HAP-1 (cell line): Measurements from ENCODE around the gene LPCAT4.
"Not testable (repeated sequence)": the region's sequence is repeated elsewhere in the genome, so short reads cannot be mapped to it uniquely, and the experiment has no call there.

Experiments
- DNase-seq, 2 experiments: peaks; one replicate each; pipeline ENCODE4 v3.0.0-alpha.2; 2016 to 2020; ENCODE audit warnings: low spot score in 2 of 2
- H3K27me3 ChIP-seq: fragments of 250-450 bp; sonication (Bioruptor Pico); 2 replicates; pipeline ENCODE4 v1.5.1; 2020; ENCODE audit warnings: low read depth, mild to moderate bottlenecking, moderate library complexity
- H3K36me3 ChIP-seq: fragments of 250-450 bp; sonication (Bioruptor Pico); replicated peaks from 2 replicates; pipeline ENCODE4 v1.5.1; 2020; ENCODE audit warnings: mild to moderate bottlenecking
- H3K4me1 ChIP-seq: fragments of 250-450 bp; sonication (Bioruptor Pico); 2 replicates; pipeline ENCODE4 v1.5.1; 2020; ENCODE audit warnings: mild to moderate bottlenecking
- H3K4me3 ChIP-seq: fragments of 250-450 bp; sonication (Bioruptor Pico); 2 replicates; pipeline ENCODE4 v1.5.1; 2020; ENCODE audit warnings: mild to moderate bottlenecking, moderate library complexity
- H3K9me3 ChIP-seq: fragments of 250-450 bp; sonication (Bioruptor Pico); 2 replicates; pipeline ENCODE4 v1.5.1; 2020; ENCODE audit warnings: mild to moderate bottlenecking, moderate library complexity
- in situ Hi-C: fragments of 300-500 bp; cut with MboI; formaldehyde crosslinking; loops from 3 replicates; pipeline ENCODE4 v1.14.3; 2020; ENCODE audit warnings: low sequenced_read_pairs, inconsistent platforms, mixed read lengths

The LPCAT4 gene

GRCh38 chr15:34367101-34368081, at the start of gene LPCAT4:
TSS of gene LPCAT4 (minus strand) at chr15:34367196. CDS start at chr15:34367100, 96 bp downstream.
- Histone ChIP-seq H3K27me3 (no peaks in the 10 kb centered on the region), H3K4me1 (peaks cover 13% of the 10 kb centered on the region)
- in situ Hi-C loops, result loop anchor here (10.0 kb wide), 1 partner anchor 263 kb away; the partner anchor contains the start of genes EMC7 and PGBD4

GRCh38 chr15:34409511-34409910, 42.5 kb upstream of the LPCAT4 start:
- H3K4me1 ChIP-seq, H3K4me3 ChIP-seq, DNase-seq, H3K27me3 ChIP-seq, H3K36me3 ChIP-seq, H3K9me3 ChIP-seq, in situ Hi-C loops: not testable (repeated sequence)

More at GRCh38 chr15:34367101-34368081, at the start of gene LPCAT4:
- peaks cover 6% of the 10 kb centered on the region for H3K36me3 ChIP-seq
- DNase-seq, result peak; percentile 83 to 91
- peak within 1 kb of the TSS; percentile 65 for H3K4me3 ChIP-seq
- no peaks in the 10 kb centered on the region for H3K9me3 ChIP-seq

GRCh38 chr15:34408973-34409372, 42.0 kb upstream of the LPCAT4 start:
- H3K36me3 ChIP-seq, H3K9me3 ChIP-seq, in situ Hi-C loops, DNase-seq, H3K27me3 ChIP-seq, H3K4me3 ChIP-seq, H3K4me1 ChIP-seq: not testable (repeated sequence)

- H3K4me1 ChIP-seq, H3K27me3 ChIP-seq, DNase-seq, H3K9me3 ChIP-seq, H3K4me3 ChIP-seq, H3K36me3 ChIP-seq, in situ Hi-C loops: not testable (repeated sequence)
These were observed 36.9 kb upstream of the LPCAT4 start for GRCh38 chr15:34403899-34404298.

- H3K27me3 ChIP-seq, H3K4me3 ChIP-seq, H3K4me1 ChIP-seq, H3K9me3 ChIP-seq, DNase-seq, in situ Hi-C loops, H3K36me3 ChIP-seq: not testable (repeated sequence)
These were observed 36.2 kb upstream of the LPCAT4 start for GRCh38 chr15:34403160-34403598.

GRCh38 chr15:34397637-34398259, 30.8 kb upstream of the LPCAT4 start:
- H3K36me3 ChIP-seq, in situ Hi-C loops, H3K27me3 ChIP-seq, DNase-seq, H3K9me3 ChIP-seq, H3K4me3 ChIP-seq, H3K4me1 ChIP-seq: not testable (repeated sequence)

- not testable (repeated sequence) for H3K27me3 ChIP-seq
These were observed 26.0 kb upstream of the LPCAT4 start for GRCh38 chr15:34392981-34393380.

GRCh38 chr15:34389594-34390086, 22.6 kb upstream of the LPCAT4 start:
- H3K4me1 ChIP-seq, H3K9me3 ChIP-seq, H3K4me3 ChIP-seq, DNase-seq, H3K27me3 ChIP-seq, in situ Hi-C loops, H3K36me3 ChIP-seq: not testable (repeated sequence)

More at GRCh38 chr15:34392981-34393380, 26.0 kb upstream of the LPCAT4 start:
- H3K36me3 ChIP-seq, H3K4me3 ChIP-seq, in situ Hi-C loops, H3K4me1 ChIP-seq, H3K9me3 ChIP-seq, DNase-seq: not testable (repeated sequence)

- H3K4me1 ChIP-seq, H3K4me3 ChIP-seq, H3K36me3 ChIP-seq, DNase-seq, in situ Hi-C loops, H3K9me3 ChIP-seq, H3K27me3 ChIP-seq: not testable (repeated sequence)
These were observed 15.0 kb upstream of the LPCAT4 start for GRCh38 chr15:34381829-34382521.

- H3K36me3 ChIP-seq, H3K4me3 ChIP-seq, H3K9me3 ChIP-seq, H3K27me3 ChIP-seq, H3K4me1 ChIP-seq, DNase-seq, in situ Hi-C loops: not testable (repeated sequence)
These were observed 13.5 kb upstream of the LPCAT4 start for GRCh38 chr15:34380491-34380890.

- no peaks in the 10 kb centered on the region for H3K27me3 ChIP-seq
- no peaks in the 10 kb centered on the region for H3K36me3 ChIP-seq
- in situ Hi-C loops, result loop anchor here (10.0 kb wide), 1 partner anchor 58 kb away; the partner anchor contains the start of gene GOLGA8A
- H3K9me3 ChIP-seq, result no peaks in the 10 kb centered on the region
- H3K4me3 ChIP-seq, result no peak overlapping the region
- DNase-seq, result no peak
- H3K4me1 ChIP-seq, result peaks cover 11% of the 10 kb centered on the region
These were observed 9.9 kb upstream of the LPCAT4 start for GRCh38 chr15:34376856-34377255.

GRCh38 chr15:34375541-34375940, 8.5 kb upstream of the LPCAT4 start:
- not testable (repeated sequence) for H3K27me3 ChIP-seq, H3K9me3 ChIP-seq, DNase-seq, H3K4me3 ChIP-seq, H3K36me3 ChIP-seq
- in situ Hi-C loops, result loop anchor here (10.0 kb wide), 1 partner anchor 59 kb away; the partner anchor contains the start of gene GOLGA8A
- peaks cover 11% of the 10 kb centered on the region for H3K4me1 ChIP-seq

GRCh38 chr15:34374816-34375215, 7.8 kb upstream of the LPCAT4 start:
- Histone ChIP-seq H3K36me3 (no peaks in the 10 kb centered on the region), H3K4me3 (no peak overlapping the region), H3K9me3 (no peaks in the 10 kb centered on the region), H3K4me1 (peaks cover 11% of the 10 kb centered on the region), H3K27me3 (no peaks in the 10 kb centered on the region)
- in situ Hi-C loops, result loop anchor here (10.0 kb wide), 1 partner anchor 60 kb away; the partner anchor contains the start of gene GOLGA8A
- peak in 1 of 2 experiments; percentile 44 for DNase-seq
